Measurements from ENCODE around the gene TMEM141. TPM values are rescaled to one million over a fixed set of nuclear protein-coding genes. Genes with fewer than 3 reads are reported as not detected.
"Not testable (repeated sequence)": the region's sequence is repeated elsewhere in the genome, so short reads cannot be mapped to it uniquely, and the experiment has no call there.

The TMEM141 gene
- total and polyA plus RNA-seq, 9 donors = 23.4 to 115 (median 64.8) TPM

DNA sequence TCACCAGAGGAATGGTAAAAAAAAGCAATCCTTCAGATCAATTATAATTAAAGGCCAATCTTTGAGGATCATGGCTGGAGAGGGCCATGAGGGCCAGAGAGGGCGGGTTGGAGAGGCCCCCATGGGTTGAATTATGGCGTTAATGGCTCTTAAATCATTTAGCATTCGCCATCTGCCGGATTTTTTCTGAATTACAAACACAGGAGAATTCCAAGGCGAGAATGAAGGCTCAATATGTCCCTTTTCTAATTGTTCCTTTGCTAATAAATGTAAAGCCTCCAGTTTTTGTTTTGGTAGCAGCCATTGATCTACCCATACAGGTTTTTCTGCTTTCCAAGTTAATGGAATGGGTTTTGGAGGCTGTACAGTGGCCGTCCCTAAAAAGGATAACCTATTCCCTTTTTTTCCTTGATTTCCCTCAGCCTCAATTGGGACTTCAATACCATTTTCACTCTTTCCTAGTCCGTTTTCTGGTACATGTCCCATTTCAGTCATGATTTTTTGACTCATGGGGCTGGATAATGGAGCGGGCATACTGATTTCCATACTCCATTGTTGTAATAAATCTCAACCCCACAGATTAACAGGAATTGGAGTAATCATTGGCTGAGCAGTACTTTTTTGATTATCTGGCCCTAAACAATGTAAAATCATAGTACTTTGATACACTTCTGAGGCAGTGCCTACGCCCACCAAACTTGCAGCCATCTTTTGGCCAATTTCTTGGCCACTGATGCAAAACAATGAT is 6.7 kb upstream of the TMEM141 start:
- H3K36me3 ChIP-seq = no peaks in the 10 kb centered on the region
- intact Hi-C loops (cut with DNase I) = loop anchor here in 1 of 4 donors (10.0 kb wide), 1 partner anchor 440 kb away; the partner anchor contains the start of genes CYSRT1, RNF208 and RNF224
- DNase-seq = no peak

GRCh38 chr9:136784997-136785361 is 6.2 kb upstream of the TMEM141 start:
- WGBS, 3 donors = 87 to 91% (median 90%) methylated on average over 6 of the region's 6 CpGs
- Histone ChIP-seq H3K9me3 (no peaks in the 10 kb centered on the region), H3K4me1 (ENCODE audit: insufficient read depth) (no peaks in the 10 kb centered on the region), H3K27ac (no peak overlapping the region), H3K36me3 (no peaks in the 10 kb centered on the region), H3K4me3 (no peak overlapping the region), H3K27me3 (no peaks in the 10 kb centered on the region)
- TF ChIP-seq EP300 (IDR thresholded peaks at IDR 0.05) = no peak
- TF ChIP-seq, protein P1, sequence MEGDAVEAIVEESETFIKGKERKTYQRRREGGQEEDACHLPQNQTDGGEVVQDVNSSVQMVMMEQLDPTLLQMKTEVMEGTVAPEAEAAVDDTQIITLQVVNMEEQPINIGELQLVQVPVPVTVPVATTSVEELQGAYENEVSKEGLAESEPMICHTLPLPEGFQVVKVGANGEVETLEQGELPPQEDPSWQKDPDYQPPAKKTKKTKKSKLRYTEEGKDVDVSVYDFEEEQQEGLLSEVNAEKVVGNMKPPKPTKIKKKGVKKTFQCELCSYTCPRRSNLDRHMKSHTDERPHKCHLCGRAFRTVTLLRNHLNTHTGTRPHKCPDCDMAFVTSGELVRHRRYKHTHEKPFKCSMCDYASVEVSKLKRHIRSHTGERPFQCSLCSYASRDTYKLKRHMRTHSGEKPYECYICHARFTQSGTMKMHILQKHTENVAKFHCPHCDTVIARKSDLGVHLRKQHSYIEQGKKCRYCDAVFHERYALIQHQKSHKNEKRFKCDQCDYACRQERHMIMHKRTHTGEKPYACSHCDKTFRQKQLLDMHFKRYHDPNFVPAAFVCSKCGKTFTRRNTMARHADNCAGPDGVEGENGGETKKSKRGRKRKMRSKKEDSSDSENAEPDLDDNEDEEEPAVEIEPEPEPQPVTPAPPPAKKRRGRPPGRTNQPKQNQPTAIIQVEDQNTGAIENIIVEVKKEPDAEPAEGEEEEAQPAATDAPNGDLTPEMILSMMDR (IDR thresholded peaks at IDR 0.05) = no peak
- TF ChIP-seq POLR2A (IDR thresholded peaks at IDR 0.05) = no peak
- no peak for DNase-seq
- intact Hi-C loops (cut with DNase I) = loop anchor here in 3 of 4 donors (5.0 to 10.0 kb wide), 3 partner anchors 247 to 440 kb away; partner anchors contain the start of genes CYSRT1 (in 1 of the 3), FUT7 (in 1 of the 3), RNF208 (in 1 of the 3) and RNF224 (in 1 of the 3)

More for the DNA sequence above, 6.7 kb upstream of the TMEM141 start:
- 29 to 36% (median 32%) methylated on average over 9 of the region's 9 CpGs for WGBS, 3 donors
- H3K4me3 ChIP-seq = no peak overlapping the region
- no peaks in the 10 kb centered on the region for H3K9me3 ChIP-seq
- H3K27me3 ChIP-seq = no peaks in the 10 kb centered on the region
- no peaks in the 10 kb centered on the region for H3K4me1 ChIP-seq (ENCODE audit: insufficient read depth)
- TF ChIP-seq, protein P1 (IDR thresholded peaks at IDR 0.05) = peak in 2 of 3 donors; percentile 27 to 31
- TF ChIP-seq POLR2A (IDR thresholded peaks at IDR 0.05) = no peak
- H3K27ac ChIP-seq = no peak overlapping the region

GRCh38 chr9:136785565-136786355 is 5.4 kb upstream of the TMEM141 start:
- not testable (repeated sequence) for H3K4me1 ChIP-seq (ENCODE audit: insufficient read depth); H3K27ac ChIP-seq; DNase-seq; H3K36me3 ChIP-seq; H3K4me3 ChIP-seq; H3K9me3 ChIP-seq; H3K27me3 ChIP-seq
- intact Hi-C loops (cut with DNase I) = loop anchor here (2.0 to 10.0 kb wide), 4 partner anchors 247 to 439 kb away; partner anchors contain the start of genes CYSRT1 (in 1 of the 4), FUT7 (in 1 of the 4), RNF208 (in 1 of the 4) and RNF224 (in 1 of the 4)
- WGBS, 3 donors = 88 to 89% (median 89%) methylated on average over 23 of the region's 23 CpGs

GRCh38 chr9:136786451-136786850 is 4.7 kb upstream of the TMEM141 start:
- Histone ChIP-seq H3K27ac (no peak overlapping the region), H3K4me3 (no peak overlapping the region), H3K4me1 (ENCODE audit: insufficient read depth) (no peaks in the 10 kb centered on the region), H3K36me3 (no peaks in the 10 kb centered on the region), H3K27me3 (no peaks in the 10 kb centered on the region), H3K9me3 (no peaks in the 10 kb centered on the region)
- intact Hi-C loops (cut with DNase I) = loop anchor here (2.0 to 10.0 kb wide), 4 partner anchors 246 to 438 kb away; partner anchors contain the start of genes CYSRT1 (in 1 of the 4), FUT7 (in 1 of the 4), RNF208 (in 1 of the 4) and RNF224 (in 1 of the 4)
- WGBS, 3 donors = 72 to 76% (median 73%) methylated on average over 10 of the region's 10 CpGs
- TF ChIP-seq EP300 (IDR thresholded peaks at IDR 0.05) (no peak), POLR2A (IDR thresholded peaks at IDR 0.05) (no peak)
- TF ChIP-seq, protein P1 (IDR thresholded peaks at IDR 0.05) = no peak
- DNase-seq = no peak

- DNase-seq; H3K36me3 ChIP-seq; H3K9me3 ChIP-seq; H3K27me3 ChIP-seq; H3K4me1 ChIP-seq (ENCODE audit: insufficient read depth); H3K27ac ChIP-seq; H3K4me3 ChIP-seq: not testable (repeated sequence)
- 40 to 51% (median 44%) methylated on average over 4 of the region's 4 CpGs for WGBS, 3 donors
- intact Hi-C loops (cut with DNase I) = loop anchor here (2.0 to 10.0 kb wide), 4 partner anchors 245 to 438 kb away; partner anchors contain the start of genes CYSRT1 (in 1 of the 4), FUT7 (in 1 of the 4), RNF208 (in 1 of the 4) and RNF224 (in 1 of the 4)
Measured at GRCh38 chr9:136786983-136787382, 4.2 kb upstream of the TMEM141 start.
